Mononuclear cell (primary cell): Measurements from ENCODE around the gene CCDC170. TPM values are rescaled to one million over a fixed set of nuclear protein-coding genes. Genes with fewer than 3 reads are reported as not detected.

Source experiments
- H3K27me3 ChIP-seq: 2 replicates; pipeline ENCODE4 v1.6.0; 2011; ENCODE audit warnings: low read length, control low read depth; ENCODE audit not compliant: insufficient read depth
- H3K4me1 ChIP-seq: 2 replicates; pipeline ENCODE4 v1.5.1; 2011; ENCODE audit warnings: mild to moderate bottlenecking, low read length, control low read depth; ENCODE audit not compliant: insufficient read depth
- H3K4me3 ChIP-seq: 2 replicates; pipeline ENCODE4 v1.5.1; 2011; ENCODE audit warnings: mild to moderate bottlenecking, low read length, moderate library complexity
- H3K9me3 ChIP-seq: 2 replicates; pipeline ENCODE4 v1.5.1; 2011; ENCODE audit warnings: low read depth, mild to moderate bottlenecking, control low read depth, low read length
- total RNA-seq: library from RNA; depleted of rRNA; stranded (reverse); fragments of >200 nt; gene quantifications from one replicate; pipeline ENCODE4 v1.2.3, GENCODE V29; 2012

Gene CCDC170
- total RNA-seq, 1 donor, result 1.2 TPM

DNA sequence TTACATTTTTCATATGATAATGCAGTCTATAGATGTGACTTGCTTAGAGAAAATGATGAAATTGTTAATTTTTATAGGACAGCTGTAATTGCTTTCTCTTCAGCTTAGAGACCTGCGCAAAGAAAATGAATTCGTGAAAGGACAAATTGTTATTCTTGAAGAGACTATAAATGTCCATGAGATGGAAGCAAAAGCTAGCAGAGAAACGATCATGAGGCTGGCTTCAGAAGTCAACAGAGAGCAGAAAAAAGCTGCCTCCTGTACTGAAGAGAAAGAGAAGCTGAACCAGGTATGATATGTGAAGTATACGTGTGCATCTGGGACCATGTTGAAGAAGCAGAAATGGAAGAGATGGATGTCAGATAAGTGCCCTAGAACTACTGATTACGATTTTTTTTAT, 54.4 kb downstream of the CCDC170 start:
- Histone ChIP-seq H3K4me3 (no peak overlapping the region), H3K9me3 (no peaks in the 10 kb centered on the region), H3K27me3 (no peaks in the 10 kb centered on the region), H3K4me1 (peaks cover 4% of the 10 kb centered on the region)

DNA sequence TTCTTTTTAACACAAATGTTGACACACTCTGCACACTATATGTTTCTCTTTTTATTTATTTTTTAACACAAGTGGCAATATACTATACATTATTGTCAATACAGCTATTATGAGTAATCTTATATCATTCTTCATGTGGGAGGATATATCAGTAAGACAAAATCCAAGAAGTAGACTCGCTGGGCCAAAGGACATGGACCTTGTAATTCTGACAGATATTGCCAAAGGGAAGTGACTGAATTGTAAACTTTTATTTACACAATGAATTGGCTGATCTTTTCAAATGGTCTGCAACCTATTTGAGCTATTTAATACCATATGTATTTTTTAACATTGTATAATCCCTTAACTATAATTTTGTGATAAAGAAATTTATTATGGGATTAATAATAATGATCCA, 56.0 kb downstream of the CCDC170 start:
- H3K9me3 ChIP-seq, result no peaks in the 10 kb centered on the region
- peaks cover 11% of the 10 kb centered on the region for H3K4me1 ChIP-seq
- H3K4me3 ChIP-seq, result no peak overlapping the region
- H3K27me3 ChIP-seq, result no peaks in the 10 kb centered on the region

DNA sequence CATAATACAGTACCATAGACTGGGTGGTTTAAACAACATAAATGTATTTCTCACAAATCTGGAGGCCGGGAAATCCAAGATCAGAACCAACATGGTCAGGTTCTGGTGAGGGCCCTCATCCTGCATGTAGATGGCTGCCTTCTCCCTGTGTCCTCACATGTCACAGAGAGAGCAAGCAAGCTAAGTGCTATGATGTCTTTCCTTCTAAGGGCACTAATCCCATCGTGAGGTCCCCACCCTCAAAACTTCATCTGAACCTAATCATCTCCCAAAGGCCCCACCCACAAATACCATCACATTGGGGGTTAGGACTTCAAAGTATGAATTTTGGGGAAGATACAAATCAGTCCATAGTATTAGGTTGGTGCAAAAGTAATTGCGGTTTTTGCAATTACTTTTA, 56.8 kb downstream of the CCDC170 start:
- peaks cover 12% of the 10 kb centered on the region for H3K4me1 ChIP-seq
- no peak overlapping the region for H3K4me3 ChIP-seq

DNA sequence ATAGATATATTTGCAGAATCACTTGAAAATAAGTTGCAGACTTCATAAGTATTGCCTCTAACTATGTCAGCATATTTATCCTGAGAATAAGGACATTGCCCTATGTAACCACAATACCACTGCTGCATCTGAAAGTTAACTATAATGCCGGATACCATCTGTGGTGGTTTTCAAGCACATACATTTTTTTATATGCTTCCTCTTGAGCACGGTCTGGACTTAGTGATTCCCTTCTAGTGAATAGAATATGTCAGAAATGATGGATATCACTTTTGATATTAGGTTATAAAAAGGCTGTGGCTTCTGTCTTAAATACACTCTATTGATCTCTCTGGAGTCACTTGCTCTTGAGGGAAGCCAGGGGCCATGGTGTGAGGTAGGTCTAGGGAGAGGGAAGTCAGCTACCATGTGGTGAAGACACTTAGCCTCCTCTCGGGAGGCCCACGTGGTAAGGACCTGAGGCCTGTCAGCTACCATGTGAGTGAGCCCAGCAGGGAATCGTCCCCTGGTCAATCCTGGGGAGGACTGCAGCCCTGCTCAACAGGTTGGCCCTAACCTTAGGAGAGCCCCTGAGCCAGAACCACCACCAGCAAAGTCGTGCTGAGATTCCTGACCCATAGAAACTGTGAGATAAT, 57.5 kb downstream of the CCDC170 start:
- H3K27me3 ChIP-seq, result no peaks in the 10 kb centered on the region
- no peak overlapping the region for H3K4me3 ChIP-seq
- H3K4me1 ChIP-seq, result peaks cover 12% of the 10 kb centered on the region
- no peaks in the 10 kb centered on the region for H3K9me3 ChIP-seq

More for the DNA sequence above, 56.8 kb downstream of the CCDC170 start:
- Histone ChIP-seq H3K9me3 (no peaks in the 10 kb centered on the region), H3K27me3 (no peaks in the 10 kb centered on the region)

DNA sequence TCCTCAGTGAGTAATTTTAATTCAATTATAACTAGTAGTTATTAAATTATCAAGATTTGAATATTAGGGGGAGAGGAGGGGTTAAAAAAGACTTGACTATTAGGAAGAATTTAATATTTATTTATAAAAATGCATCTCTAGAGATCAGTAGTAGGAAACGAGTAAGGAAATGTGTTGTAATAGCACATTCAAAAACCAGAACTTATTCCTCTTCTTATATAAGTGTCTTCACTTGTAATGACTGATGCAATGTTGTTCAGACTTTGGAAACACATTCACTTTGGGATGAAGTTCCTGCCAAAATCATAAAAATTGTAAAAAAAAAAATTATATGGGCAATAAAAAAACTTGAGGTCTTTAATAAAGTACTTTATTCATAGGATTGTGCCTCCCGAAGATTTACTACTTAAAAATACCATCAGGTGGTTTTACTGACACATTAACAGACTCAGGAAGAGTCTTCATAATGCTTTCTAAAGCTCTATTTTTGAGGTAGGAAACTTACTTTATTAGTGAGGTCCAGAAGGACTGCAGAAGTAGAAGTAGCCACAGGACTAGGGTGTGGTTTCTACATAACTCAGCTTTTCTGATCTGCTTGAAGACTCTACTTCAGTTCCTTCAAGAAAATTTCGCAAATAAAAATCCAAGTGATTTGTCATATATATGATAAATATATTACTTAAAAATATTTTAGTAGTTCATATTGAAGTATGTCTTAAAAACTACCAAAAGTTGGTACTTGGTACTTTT, 59.8 kb downstream of the CCDC170 start:
- no peaks in the 10 kb centered on the region for H3K27me3 ChIP-seq
- no peaks in the 10 kb centered on the region for H3K9me3 ChIP-seq
- H3K4me3 ChIP-seq, result no peak overlapping the region

DNA sequence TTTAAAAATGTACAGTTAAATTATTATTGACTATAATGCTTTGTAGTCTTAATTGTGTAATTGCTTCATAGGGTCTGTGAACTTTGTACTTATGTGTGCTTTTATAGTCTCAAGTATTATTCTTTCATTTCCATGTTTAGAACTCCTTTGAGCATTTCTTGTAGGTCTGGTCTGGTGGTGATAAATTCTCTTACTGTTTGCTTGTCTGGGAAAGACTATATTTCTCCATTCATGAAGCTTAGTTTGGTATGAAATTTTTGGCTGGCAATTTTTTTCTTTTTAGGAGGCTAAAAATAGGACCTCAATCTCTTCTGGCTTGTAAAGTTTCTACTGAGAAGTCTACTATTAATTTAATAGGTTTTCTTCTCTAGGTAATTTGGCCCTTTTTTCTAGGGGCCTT, 67.4 kb downstream of the CCDC170 start:
- no peak overlapping the region for H3K4me3 ChIP-seq
- peaks cover 25% of the 10 kb centered on the region for H3K9me3 ChIP-seq
- H3K4me1 ChIP-seq, result no peaks in the 10 kb centered on the region
- H3K27me3 ChIP-seq, result no peaks in the 10 kb centered on the region

More for the DNA sequence above, 59.8 kb downstream of the CCDC170 start:
- peaks cover 12% of the 10 kb centered on the region for H3K4me1 ChIP-seq

DNA sequence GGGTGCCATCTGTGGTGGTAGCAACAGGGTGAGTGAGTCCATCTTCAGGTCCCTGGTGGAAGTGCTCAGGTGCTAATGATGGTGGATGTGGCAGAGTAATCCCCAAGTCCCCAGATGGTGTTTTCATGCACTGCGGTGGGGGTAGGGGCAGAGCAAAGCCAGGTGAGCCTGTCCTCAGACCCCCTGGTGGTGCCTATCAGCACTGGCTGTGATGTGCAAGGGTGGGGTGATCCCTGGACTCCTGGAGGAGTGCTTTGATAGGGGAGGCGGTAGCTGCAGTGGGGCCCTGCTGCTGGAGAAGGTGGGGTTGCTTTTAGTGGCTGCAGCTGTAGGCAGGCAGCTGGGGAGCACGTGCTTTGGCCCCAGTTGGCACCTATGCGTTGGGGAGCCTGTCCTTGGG, 70.8 kb downstream of the CCDC170 start:
- peaks cover 25% of the 10 kb centered on the region for H3K9me3 ChIP-seq
- no peak overlapping the region for H3K4me3 ChIP-seq
- no peaks in the 10 kb centered on the region for H3K4me1 ChIP-seq
- H3K27me3 ChIP-seq, result no peaks in the 10 kb centered on the region

DNA sequence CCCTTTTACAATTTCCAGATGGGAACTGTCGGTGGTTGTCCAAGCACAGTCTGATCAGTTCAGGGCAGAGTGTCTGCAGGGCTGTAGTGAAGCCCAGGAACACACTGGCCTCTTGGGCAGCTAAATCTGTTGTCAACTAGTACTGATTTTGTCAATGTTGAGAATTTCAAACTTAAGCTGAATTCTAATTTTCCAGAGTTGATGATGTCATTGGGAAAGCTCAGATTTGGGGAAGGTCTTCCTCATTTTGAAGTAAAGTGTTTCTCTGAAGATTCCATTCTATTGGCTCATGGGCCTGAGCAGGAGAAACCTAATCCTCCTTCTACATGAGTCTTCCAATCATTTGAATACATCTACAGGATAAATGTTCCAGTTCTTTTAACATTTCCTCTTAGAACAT, 72.1 kb downstream of the CCDC170 start:
- H3K27me3 ChIP-seq, result no peaks in the 10 kb centered on the region
- H3K4me3 ChIP-seq, result no peak overlapping the region
- H3K9me3 ChIP-seq, result peaks cover 16% of the 10 kb centered on the region
- no peaks in the 10 kb centered on the region for H3K4me1 ChIP-seq

DNA sequence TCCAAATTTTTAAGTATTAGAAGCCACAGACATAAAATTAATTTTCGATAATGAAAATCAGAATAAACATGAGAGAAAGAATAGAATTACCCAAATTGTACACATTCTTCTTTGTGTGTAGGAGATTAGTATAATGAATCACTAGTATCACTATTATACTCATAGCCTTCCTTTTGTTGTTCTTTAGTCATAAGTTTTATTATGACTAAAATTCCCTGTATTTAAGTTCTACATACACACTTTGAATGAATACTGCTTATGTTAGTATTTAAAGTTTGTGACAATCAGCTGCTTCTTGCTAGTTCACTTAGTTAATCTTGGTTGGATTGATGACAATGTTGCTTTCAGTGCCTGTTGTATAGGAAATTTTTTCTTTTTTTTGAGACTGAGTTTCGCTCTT, 72.7 kb downstream of the CCDC170 start:
- Histone ChIP-seq H3K4me1 (no peaks in the 10 kb centered on the region), H3K27me3 (no peaks in the 10 kb centered on the region), H3K4me3 (no peak overlapping the region), H3K9me3 (peaks cover 9% of the 10 kb centered on the region)

DNA sequence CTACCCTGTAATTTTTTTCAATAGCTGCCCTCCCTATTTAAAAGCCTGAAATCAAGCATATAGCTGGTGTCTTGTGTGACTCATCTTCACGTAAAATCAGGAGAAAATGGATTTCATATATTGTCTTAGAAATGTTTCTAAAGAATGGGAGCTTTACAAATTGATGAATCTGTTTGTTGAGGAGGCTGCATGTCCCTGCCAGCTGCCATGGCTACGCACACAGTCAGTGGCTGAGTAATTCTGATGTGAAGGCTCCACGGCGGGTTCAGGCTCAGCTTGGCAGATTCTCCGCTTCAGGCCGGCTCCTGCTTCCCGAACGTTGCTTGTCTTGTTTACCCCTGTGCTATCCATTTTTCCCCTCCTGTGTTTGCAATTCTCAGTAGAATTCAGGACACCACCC, 82.8 kb downstream of the CCDC170 start:
- Histone ChIP-seq H3K4me1 (no peaks in the 10 kb centered on the region), H3K27me3 (no peaks in the 10 kb centered on the region), H3K9me3 (no peaks in the 10 kb centered on the region), H3K4me3 (no peak overlapping the region)

DNA sequence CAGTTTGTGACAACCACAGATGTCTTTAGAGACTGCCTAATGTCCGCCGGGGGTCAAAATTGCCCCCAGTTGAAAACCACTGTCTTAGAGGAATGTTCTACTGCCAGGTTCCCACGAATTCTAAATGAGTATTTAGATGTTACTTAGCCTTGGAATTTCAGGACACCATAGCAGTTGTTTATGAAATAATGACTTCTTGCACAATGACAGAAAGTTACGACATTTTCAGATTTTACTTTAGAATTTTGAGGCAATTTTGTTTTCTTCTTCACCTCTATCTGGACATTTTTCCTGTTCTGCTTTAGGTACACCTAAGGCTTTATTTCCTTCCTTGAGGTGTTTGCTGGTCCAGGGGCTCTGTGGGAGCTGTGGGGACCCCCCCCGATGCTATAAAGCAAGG, 83.4 kb downstream of the CCDC170 start:
- Histone ChIP-seq H3K27me3 (no peaks in the 10 kb centered on the region), H3K9me3 (no peaks in the 10 kb centered on the region), H3K4me1 (no peaks in the 10 kb centered on the region), H3K4me3 (no peak overlapping the region)

DNA sequence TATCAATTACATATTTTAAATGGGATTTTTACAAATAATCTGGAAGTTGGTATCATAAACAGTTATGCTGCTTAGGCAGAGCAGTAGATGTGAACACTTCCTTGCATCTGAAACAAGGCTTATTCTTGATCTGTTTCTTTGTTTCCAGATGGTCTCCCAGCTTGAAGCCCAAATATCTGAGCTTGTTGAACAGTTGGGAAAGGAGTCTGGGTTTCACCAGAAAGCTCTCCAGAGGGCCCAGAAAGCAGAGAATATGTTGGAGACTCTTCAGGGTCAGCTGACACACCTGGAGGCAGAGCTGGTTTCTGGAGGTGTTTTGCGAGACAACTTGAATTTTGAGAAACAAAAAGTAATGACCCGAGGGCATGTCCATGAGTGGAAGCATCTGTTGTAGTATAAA, 91.9 kb downstream of the CCDC170 start:
- Histone ChIP-seq H3K27me3 (no peaks in the 10 kb centered on the region), H3K9me3 (no peaks in the 10 kb centered on the region), H3K4me1 (no peaks in the 10 kb centered on the region), H3K4me3 (no peak overlapping the region)

DNA sequence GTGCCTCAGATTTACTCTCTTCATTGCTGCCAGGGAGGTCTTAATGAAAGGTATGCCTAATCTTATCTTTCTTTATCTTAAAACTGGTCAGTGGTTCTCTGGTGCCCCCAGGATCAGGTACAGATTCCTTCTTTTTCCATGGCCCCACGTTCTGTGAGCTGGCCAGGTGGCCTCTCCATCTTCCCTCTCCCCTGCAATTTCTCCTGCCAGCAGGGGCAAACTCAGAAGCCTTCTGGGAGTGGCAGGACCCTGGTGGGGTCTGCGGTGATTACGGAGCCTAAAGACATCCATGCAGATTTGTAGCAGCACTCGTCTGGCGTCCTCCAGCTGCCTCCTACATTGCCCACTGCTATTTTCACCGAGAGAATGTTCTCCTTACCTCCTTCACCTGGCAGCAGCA, 95.8 kb downstream of the CCDC170 start:
- Histone ChIP-seq H3K27me3 (no peaks in the 10 kb centered on the region), H3K4me3 (no peak overlapping the region), H3K4me1 (no peaks in the 10 kb centered on the region), H3K9me3 (peaks cover 7% of the 10 kb centered on the region)

DNA sequence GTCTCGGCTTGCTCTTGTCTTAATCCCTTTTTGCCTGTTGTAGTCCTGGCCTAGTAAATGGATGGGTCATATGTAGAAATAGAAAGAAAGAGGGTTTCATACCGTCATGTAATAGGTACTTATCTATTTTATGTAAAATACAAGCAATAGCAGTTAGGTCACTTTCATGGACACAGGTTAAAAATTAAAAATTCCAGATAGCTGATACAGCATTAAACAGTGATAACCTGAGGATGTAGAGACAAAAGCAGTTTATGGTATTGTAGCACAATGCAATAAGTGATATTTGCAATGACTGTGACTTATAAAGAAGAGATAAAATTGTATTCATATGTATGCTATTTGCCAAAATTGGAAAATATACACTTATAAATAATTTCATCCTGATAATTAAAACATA, 96.9 kb downstream of the CCDC170 start:
- Histone ChIP-seq H3K27me3 (no peaks in the 10 kb centered on the region), H3K9me3 (peaks cover 7% of the 10 kb centered on the region), H3K4me1 (no peaks in the 10 kb centered on the region), H3K4me3 (no peak overlapping the region)

DNA sequence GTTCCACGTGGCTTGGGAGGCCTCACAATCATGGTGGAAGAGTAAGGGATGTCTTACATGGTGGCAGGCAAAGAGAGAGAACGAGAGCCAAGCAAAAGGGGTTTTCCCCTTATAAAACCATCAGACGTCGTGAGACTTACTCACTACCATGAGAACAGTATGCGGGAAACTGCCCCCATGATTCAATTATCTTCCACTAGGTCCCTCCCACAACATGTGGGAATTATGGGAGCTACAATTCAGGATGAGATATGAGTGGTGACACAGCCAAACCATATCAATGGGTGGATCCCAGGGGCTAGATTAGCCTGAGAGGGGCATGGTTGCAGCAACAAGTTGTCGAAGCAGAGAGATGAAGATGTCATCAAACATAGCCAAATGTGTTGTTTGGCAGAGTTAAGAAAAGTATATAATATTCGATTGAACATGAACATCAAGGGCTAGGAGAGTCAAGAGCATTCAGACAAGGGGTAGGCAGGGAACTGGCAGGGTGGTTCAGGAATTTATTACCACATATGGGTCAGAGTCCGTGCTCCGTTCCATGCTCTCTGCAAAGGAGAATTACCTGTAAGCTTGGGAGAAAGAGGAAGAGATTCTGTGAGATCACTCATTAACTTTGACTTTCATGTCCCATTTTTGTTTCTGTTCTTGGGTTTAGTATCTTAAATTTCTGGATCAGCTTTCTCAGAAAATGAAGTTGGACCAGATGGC, 98.8 kb downstream of the CCDC170 start:
- H3K4me3 ChIP-seq, result no peak overlapping the region
- H3K27me3 ChIP-seq, result no peaks in the 10 kb centered on the region
- H3K4me1 ChIP-seq, result no peaks in the 10 kb centered on the region
- H3K9me3 ChIP-seq, result peaks cover 7% of the 10 kb centered on the region
